GM18873 (cell line): Measurements from ENCODE around the gene NAV2.

Experiments
- ATAC-seq: cut with Tn5 transposase; IDR thresholded peaks from one replicate; pipeline ENCODE4 v1.9.1; 2021; ENCODE audit warnings: mild to moderate bottlenecking, moderate library complexity, moderate number of reproducible peaks; ENCODE audit not compliant: unreplicated experiment, low FRiP score

NAV2 gene

GRCh38 chr11:20159466-20160381, 447.1 kb downstream of the NAV2 start:
- ATAC-seq, result no peak

- ATAC-seq, result no peak
Measured at GRCh38 chr11:20160425-20161229, 448.0 kb downstream of the NAV2 start, which contains the start of gene DBX1. TSS of gene DBX1 (minus strand) at chr11:20160475. CDS start at chr11:20160324, 151 bp downstream.

- ATAC-seq, result no peak
Measured at GRCh38 chr11:20161230-20161918, 448.7 kb downstream of the NAV2 start.

- no peak for ATAC-seq
Measured at GRCh38 chr11:20161923-20162744, 449.5 kb downstream of the NAV2 start.

- ATAC-seq, result no peak
Measured at GRCh38 chr11:20162824-20163782, 450.5 kb downstream of the NAV2 start.

- no peak for ATAC-seq
Measured at GRCh38 chr11:20163783-20164481, 451.3 kb downstream of the NAV2 start.
